ENCODE results near the gene AMFR.

Gene AMFR

GRCh38 chr16:56345406-56346050 lies 79.8 kb downstream of the AMFR start:
- no peak for DNase-seq

GRCh38 chr16:56344518-56345405 lies 80.6 kb downstream of the AMFR start:
- no peak for DNase-seq

DNA sequence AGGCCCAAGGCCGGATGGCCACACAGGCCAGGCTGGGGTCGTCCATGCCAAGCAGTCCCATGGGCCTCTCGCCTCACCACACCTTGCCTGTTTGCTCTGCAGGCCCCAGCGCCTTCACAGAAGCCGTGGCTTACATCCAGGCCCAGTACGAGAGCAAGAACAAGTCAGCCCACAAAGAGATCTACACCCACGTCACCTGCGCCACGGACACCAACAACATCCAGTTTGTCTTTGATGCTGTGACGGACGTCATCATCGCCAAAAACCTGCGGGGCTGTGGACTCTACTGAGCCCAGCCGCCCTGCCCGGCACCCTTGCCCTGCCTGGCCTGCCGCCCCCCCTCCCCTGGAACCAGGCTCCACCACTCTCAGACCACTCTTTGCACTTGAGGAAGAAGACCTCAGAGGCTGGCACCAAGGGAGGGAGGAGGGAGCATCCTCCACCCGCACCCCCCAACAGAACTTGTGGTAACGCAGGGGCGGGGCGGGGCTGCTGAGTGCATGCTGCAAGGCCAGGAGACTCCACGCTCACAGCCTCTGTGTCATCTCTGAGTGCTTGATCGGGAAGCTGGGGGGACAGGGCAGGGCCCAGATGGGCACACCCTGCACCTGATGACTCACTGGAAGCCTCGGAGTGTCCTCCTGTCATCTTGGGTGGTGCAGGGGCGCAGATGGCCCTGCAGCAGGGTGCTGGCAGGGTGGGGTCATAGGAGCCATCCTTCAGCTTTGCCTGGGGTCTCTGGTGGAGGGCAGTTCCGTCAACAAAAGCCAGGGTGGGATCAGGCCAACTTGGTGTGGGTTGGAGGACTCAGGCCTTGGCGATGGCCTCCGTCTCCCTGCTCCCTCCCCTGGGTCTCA lies 81.5 kb downstream of the AMFR start:
- DNase-seq: no peak

- DNase-seq: no peak
These were observed 83.5 kb downstream of the AMFR start for GRCh38 chr16:56341656-56342399.

DNA sequence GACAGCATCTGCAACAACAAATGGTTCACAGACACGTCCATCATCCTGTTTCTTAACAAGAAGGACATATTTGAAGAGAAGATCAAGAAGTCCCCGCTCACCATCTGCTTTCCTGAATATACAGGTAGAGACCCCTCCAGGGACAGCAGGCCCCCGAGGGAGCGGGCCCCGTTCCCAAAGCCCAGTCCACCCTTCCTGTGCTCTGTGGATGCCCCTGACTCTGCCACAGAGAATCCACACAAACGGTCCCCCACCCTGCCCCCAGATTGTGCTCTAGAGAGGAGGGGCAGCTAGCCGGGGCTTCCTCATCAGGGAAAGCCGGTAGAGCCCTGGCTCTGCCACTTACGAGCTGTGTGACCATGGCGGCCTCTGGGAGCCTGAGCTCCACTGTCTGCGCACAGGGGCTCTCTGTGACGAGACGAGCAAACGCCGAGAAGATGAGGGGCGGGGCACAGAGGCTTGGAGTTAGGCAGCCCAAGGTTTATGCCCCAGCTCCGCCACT lies 84.4 kb downstream of the AMFR start:
- DNase-seq: no peak

DNA sequence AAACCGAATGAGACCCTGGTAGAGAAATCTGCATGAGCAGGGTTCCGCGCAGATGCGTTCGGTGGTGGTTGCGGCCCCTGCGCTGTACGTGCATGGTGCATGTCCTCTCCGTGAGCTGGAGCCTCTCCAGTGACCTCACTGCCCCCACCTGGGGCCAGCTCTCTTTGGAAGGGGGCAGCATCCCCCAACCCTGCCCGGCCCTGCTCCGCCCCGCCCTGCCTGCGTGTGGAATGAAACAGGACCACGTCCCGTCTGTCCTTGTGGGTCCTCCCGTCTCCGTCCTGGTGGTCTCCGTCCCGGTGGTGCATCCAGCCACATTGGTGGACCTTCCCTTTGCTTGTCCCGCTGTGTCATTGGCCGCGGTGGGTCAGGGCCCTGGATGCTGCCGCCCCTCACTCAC lies 84.9 kb downstream of the AMFR start:
- DNase-seq: no peak

GRCh38 chr16:56339431-56340195 lies 85.7 kb downstream of the AMFR start:
- no peak for DNase-seq

DNA sequence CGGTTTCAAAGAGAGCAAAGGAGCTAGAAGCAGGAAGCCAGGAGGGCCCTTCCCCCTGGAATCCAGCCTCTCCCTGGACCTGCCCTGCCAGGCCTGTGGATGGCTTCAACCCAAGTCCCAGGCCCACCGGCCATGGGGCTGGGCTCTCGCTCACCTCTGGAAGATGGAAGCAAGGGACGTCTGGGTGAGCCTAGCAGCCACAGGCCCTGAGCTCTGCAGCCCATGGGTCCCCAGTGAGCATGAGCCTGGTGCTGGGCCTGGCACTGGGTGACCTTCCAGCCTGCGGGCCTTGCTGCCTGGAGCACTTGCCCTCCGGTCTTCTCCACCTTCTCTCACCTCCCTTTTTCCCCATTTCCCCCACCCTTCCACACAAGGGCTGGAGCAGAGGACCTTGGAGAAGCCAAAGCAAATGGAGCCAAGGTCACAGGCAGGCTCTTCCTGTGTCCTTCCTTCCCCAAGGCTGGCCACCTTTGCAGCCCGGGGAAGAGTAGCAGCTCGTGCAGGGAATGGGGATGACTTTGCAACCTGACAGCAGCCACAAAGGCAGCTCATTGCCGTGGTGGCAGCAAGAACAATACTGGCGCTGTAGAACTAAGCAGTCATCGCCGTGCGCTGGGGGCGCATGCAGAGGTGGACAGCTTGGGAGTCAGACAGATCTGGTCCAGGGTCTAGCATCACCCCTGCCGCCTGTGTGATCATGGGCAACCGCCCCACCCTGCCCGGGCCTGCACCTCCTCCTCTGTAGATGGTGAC lies 86.6 kb downstream of the AMFR start:
- DNase-seq: no peak

- DNase-seq: no peak
These were observed 87.5 kb downstream of the AMFR start for GRCh38 chr16:56337858-56338325.

DNA sequence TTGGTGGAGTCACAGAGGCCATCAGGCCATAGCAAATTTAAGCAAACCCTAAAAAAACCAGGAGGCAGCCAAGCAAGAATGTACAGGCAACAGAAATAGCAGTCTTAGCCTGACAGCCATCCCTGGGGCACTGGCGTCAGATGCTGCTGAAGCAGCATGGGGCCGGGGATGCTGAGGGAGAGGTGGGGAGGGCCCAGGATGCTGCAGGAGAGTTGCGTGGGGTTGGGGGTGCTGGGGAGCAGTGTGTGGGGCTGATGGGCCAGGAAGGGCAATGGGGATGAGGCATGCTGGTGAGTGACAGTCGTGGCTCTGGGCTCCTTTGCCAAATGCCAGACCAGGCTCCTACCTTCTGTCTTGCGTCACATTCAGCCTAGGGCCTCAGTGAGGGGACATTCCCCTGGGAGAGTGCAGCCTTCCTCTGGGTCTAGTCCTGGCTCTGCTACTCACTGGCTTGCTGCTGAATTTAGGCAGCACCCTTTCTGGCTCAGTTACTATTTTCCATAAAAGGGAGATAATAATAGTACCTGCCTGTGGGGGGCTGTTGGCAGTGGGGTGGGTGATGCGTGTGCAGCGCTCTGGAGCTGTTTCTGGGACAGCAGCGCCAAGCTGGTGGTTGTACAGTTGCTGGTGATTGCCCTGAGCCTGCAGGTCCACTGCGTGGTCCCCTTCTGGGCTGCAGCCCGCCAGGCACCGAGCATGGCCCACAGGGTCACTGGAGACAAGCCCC lies 88.1 kb downstream of the AMFR start:
- no peak for DNase-seq

GRCh38 chr16:56336711-56337110 lies 88.6 kb downstream of the AMFR start:
- DNase-seq: no peak

- no peak for DNase-seq
These were observed 89.2 kb downstream of the AMFR start for GRCh38 chr16:56336071-56336688.

DNA sequence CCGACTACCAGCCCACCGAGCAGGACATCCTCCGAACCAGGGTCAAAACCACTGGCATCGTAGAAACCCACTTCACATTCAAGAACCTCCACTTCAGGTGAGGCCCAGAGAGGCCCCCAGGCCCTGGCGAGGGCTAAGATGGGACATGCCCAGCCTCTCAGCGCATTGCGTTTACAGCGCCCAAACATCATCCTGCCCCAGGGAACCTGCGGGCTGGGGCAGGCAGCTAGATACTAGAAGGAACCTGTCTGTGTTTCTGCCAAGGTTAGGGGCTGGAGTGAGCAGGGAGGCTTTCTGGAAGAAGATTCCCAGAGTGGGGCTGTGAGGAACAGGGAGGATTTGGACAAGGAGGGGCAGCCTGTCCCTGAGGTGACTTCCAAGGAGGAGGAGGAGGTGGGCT lies 90.6 kb downstream of the AMFR start:
- no peak for DNase-seq

DNA sequence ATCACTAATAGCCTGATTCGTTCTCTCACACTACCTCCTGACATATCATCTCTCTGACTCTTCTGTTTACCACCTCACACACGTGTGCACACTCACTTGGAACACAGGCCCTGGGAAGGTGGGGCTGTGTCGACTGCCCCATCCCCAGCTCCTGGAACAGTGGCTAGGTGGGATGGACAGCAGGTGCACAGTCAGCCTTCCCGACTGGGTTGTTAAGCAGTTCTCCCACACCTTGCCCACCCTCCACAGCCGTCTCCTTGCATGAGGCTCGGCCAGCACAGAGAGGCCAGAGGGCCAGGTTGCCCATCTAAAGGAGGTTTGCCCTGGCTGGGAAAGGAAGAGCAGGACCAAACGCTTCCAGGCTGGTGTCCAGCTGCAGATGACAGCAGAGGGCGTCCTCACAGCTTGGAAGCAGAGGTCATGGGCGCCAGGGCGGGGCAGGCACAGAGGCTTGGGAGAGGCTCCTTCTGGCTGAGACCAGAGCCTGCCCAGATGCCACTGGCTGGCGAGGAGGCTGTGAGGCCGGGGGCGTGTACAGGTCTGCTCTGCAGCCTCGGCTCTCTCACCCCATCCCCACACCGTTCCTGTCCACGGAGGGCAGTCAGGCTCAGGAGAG lies 92.8 kb downstream of the AMFR start:
- DNase-seq: no peak

- no peak for DNase-seq
These were observed 93.4 kb downstream of the AMFR start for GRCh38 chr16:56331915-56332314.

GRCh38 chr16:56331399-56331798 lies 93.9 kb downstream of the AMFR start:
- no peak for DNase-seq

DNA sequence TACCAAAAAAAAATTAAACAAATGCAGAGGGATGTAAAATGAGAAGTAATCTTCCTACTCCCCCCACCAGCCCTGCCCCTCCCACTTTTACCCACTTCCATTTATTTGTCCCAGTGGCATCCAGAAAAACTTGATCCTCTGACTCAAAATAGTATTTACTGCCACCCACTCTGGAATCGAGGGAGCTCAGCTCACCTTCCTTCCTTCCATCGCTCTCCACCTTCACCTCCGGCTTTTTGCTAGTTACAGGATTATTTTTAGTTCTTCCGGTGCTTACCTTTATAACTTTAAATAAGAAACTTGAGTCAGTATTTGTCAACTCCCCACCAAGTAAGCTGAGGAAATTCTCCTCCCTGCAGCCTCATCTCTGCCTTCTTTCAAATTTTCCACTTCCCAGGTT lies 94.9 kb downstream of the AMFR start:
- no peak for DNase-seq

GRCh38 chr16:56329887-56330286 lies 95.5 kb downstream of the AMFR start:
- DNase-seq: no peak
